DMS153 treated with DMSO at 0.1 percent for 48 hours (cell line): Measurements from ENCODE around the gene CCM2.
"Not testable (repeated sequence)": the region's sequence is repeated elsewhere in the genome, so short reads cannot be mapped to it uniquely, and the experiment has no call there.

Source experiments
- DNase-seq: peaks from one replicate; lab custom pipeline; 2025; ENCODE audit not compliant: unreplicated experiment; lab: John Stamatoyannopoulos, UW

CCM2 gene

GRCh38 chr7:44999245-45000092 is 532 bp upstream of the CCM2 start:
- peak; percentile 99 for DNase-seq

DNA sequence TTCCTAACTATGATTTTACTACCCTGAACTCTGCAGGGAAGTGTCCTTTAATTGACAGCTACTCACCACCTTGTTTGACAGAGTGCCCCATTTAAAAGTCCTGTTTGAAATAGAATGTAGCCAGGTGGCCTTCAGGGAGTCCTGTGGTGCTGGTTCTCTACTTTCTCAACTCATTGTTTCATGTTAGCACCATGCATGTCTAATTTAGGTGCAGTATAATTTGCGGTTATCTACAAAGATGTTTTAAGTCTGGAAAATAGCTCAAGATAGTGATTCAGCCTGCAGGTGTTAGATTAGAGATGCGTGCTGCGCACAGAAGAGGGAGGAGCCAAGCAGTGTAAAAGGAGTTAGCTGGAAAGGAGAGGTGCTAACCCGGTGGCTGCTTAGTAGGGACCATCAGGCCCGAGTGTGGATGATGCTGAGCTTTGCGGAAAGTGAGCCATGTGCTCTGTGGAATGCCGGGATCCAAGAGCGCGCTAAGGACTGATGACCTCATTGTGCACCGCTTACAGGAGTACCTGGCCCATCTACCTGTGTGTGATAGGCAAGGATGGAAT is 1.2 kb downstream of the CCM2 start:
- DNase-seq = peak; percentile 36

DNA sequence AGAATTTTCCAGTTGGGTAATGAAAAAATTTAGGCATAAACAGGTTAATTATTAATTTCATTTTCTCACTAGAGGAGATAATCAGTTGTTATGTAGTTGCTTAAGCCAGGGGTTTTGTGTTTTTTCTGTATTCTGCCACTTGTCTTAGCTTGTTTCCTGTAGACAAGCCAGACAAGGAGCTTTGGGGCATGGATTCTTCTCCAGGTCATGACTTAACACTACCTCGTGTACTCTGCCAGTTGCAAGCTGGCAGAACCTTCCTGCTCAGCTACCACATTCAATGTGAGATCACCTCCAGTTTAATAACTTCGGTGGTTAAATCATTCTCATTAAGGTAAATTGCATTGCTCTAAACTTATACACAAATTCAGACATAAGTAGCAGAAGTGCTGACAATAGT is 1.8 kb downstream of the CCM2 start:
- no peak for DNase-seq

GRCh38 chr7:45003789-45004188 is 3.8 kb downstream of the CCM2 start:
- DNase-seq = no peak

DNA sequence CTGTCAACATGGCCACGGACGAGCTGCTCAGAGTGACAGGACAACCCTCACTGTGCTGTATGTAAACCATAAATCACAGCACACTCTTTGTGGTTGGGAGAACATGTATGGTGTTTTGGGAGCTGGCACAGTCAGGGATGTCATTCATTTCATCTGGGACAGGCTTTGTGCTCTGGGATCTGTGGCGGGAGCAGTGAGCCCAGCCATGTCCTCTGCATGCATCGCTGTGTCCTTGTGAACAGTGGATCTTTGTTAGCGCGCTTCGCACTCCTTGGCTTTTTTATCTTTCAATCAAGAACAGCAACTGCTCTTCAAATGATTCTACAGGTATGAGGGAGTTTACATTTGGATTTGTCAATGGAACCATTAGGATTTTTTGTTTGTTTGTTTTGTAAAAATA is 7.1 kb downstream of the CCM2 start:
- no peak for DNase-seq

DNA sequence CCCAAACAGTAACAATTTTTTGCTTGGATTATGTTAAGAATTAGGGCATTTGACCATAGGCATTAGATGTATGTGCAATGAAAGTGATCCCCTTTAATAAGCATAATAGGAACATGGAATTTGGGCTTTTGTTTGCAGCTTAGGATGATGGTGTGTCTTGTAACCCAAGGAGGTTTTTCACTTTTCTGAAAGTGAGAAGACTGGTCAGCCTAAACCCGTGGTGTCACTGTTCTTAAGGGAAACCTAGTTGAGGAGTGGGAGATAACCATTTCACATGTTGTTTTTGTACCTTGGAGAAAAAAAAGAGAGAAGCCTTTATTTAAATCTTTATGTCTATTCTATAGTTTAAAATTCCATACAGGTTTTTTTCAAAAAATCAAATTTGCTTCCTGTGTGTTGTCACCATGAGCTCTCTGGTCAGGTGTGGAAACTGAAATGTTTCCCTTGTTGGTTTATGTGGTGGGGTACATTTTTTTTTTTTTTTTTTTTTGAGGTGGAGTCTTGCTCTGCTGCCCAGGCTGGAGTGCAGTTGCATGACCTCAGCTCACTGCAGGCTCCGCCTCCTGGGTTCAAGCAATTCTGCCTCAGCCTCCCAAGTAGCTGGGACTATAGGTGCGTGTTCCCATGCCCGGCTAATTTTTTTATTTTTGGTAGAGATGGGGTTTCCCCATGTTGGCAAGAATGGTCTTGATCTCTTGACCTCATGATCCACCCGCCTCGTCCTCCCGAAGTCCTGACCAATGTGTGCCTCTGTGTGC is 7.7 kb downstream of the CCM2 start:
- DNase-seq = no peak

GRCh38 chr7:45013465-45013967 is 13.5 kb downstream of the CCM2 start:
- no peak for DNase-seq

DNA sequence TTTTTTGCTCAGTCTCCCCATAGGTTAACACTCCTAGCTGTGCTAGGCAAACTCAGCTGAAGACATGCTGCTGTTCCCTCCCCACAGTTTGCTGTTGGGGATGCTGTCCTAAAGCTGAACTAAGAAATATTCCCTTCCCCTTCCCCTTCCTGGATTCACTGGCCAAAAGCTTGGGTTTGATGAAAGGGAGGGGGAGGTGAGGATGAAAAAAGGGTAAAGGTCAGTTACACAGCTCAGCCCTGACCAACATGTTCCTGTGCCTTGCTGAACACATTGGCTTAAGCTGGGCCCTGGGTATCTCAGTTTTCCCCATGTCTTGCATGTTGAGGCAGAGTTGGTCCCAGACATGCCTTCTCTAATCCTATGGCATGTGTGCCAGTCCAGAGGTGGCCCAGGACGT is 15.3 kb downstream of the CCM2 start:
- DNase-seq = no peak

- no peak for DNase-seq
Observed at GRCh38 chr7:45017253-45017652, 17.3 kb downstream of the CCM2 start.

DNA sequence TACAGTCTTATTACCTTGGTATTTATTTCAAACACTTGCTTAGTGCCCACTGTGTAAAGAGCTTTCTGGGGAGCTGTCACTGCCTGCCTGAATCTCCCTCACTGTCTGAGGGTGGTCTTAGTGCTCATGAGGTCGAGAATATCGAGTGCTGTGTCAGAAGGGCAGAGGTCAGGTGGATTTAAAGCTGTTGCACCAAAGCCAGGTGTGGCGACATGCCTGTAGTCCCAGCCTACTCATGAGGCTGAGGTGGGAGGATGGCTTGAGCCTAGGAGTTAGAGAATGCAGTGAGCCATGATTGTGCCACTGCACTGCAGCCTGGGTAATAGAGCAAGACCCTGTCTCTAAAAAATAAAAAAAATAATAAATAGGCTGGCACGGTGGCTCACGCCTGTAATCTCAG is 20.9 kb downstream of the CCM2 start:
- DNase-seq = no peak

GRCh38 chr7:45021604-45022296 is 21.7 kb downstream of the CCM2 start:
- no peak for DNase-seq

GRCh38 chr7:45024126-45024744 is 24.2 kb downstream of the CCM2 start:
- no peak for DNase-seq

DNA sequence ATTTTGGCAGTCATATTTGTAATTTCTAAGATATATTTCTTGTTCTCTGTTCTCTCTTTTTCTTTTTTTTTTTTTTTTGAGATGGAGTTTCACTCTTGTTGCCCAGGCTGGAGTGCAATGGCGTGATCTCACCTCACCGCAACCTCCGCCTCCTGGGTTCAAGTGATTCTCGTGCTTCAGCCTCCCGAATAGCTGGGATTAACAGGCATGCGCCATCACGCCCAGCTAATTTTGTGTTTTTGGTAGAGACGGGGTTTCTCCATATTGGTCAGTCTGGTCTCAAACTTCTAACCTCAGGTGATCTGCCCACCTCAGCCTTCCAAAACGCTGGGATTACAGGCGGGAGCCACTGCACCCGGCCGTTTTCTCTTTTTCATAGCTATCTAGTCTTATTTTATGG is 25.5 kb downstream of the CCM2 start:
- not testable (repeated sequence) for DNase-seq

GRCh38 chr7:45026013-45026412 is 26.0 kb downstream of the CCM2 start:
- DNase-seq = no peak

- no peak for DNase-seq
Observed at GRCh38 chr7:45026984-45027773, 27.2 kb downstream of the CCM2 start.

GRCh38 chr7:45027774-45028114 is 27.7 kb downstream of the CCM2 start:
- no peak for DNase-seq

DNA sequence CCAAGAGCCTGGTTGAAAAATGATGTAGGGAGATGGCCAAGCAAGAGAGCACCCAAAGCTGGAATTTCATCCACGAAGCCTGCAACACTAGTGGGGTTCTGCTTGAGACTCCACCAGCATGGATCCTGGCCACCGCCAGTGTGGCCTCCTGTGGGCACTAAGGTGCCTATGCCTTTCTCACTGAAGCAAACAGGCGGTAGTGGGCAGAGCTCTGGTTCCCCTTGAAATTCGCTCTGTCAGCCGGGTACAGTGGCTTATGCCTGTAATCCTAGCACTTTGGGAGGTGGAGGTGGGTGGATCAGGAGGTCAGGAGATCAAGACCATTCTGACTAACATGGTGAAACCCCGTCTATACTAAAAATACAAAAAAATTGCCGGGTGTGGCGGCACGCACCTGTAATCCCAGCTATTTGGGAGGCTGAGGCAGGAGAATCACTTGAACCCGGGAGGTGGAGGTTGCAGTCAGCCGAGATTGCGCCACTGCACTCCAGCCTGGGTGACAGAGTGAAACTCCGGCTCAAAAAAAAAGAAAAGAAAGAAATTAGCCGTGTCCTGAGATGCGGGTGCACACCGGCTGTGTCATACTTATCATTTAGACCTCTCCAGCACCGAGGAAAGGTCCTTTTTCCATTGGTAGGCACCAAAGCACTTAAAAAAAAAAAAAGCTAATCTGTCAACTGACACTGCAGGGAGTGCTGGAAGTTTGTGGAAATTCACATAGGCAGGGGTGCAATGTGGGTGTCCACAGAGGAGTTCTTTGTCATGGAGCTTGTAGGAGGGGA is 28.3 kb downstream of the CCM2 start:
- no peak for DNase-seq

- DNase-seq = no peak
Observed at GRCh38 chr7:45028920-45029344, 28.9 kb downstream of the CCM2 start.

DNA sequence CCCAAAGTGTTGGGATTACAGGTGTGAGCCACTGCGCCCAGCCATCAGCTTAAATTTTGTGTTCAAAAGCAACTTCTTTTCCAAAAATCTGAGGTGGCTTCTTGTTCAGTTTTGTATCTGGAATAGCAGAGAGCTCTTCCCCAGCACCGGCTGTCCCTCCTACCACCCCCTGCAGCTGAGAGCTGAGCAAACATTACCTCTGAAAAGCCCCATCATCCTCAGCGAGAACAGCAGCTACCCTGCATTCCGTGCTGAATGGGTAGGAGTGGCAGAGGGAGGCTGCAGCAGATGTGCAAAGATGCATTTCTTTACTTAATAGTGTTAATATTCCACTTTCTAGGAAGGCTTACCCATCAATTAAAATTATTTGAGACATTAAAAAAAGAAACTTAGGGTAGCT is 31.8 kb downstream of the CCM2 start:
- DNase-seq = no peak
